Gastroesophageal sphincter (tissue), 3 donors: ENCODE measurements around the gene SAMD4A.

ENCODE experiments used
- CTCF ChIP-seq, 4 experiments: fragments of 200-600 bp in 2 of 4; fragments of 450-650 bp in 2 of 4; sonication (generic) in 1 of 4; IDR thresholded peaks; one replicate each; pipeline ENCODE4 v1.5.1; 2017 to 2019; ENCODE audit warnings: antibody characterized with exemption in 4 of 4, mild to moderate bottlenecking in 2 of 4, moderate library complexity in 2 of 4
- EP300 ChIP-seq: sonication (generic); formaldehyde crosslinking; IDR thresholded peaks from one replicate; pipeline ENCODE4 v1.6.1; 2017; ENCODE audit warnings: antibody characterized with exemption, mild to moderate bottlenecking
- POLR2A ChIP-seq, 2 donors: fragments of 450-650 bp; IDR thresholded peaks; one replicate each; pipeline ENCODE4 v1.6.1; 2017; ENCODE audit warnings: antibody characterized with exemption in 2 of 2, mild to moderate bottlenecking in 2 of 2, moderate library complexity in 1 of 2
- POLR2AphosphoS5 ChIP-seq: sonication (generic); formaldehyde crosslinking; IDR thresholded peaks from one replicate; pipeline ENCODE4 v1.6.1; 2017; ENCODE audit warnings: antibody characterized with exemption

GRCh38 chr14:54713379-54713778 is 146.5 kb downstream of the SAMD4A start:
- TF ChIP-seq POLR2AphosphoS5 (no peak), POLR2A (IDR thresholded peaks at IDR 0.05) (no peak), CTCF (IDR thresholded peaks at IDR 0.05) (no peak), EP300 (no peak)
